ENCODE results near the gene TNRC6C.

- TF ChIP-seq POLR2A (IDR thresholded peaks at IDR 0.05; ENCODE audit: low read length): no peak
- no peak for TF ChIP-seq GATA1 (IDR thresholded peaks at IDR 0.05; ENCODE audit: low read depth, low read length)
Measured at GRCh38 chr17:78088529-78088928, 130.0 kb downstream of the TNRC6C start.

All from erythroblast (primary cell).